Motor neuron (in vitro differentiated cells): ENCODE measurements around the gene TAF9. TPM values are rescaled to one million over a fixed set of nuclear protein-coding genes. Genes with fewer than 3 reads are reported as not detected.
"Not testable (repeated sequence)": the region's sequence is repeated elsewhere in the genome, so short reads cannot be mapped to it uniquely, and the experiment has no call there.

Source experiments
- ATAC-seq, 8 experiments: fragments of 200-7000 bp; cut with Tn5 transposase; replicated peaks in 6 of 8; 2 replicates each; pipeline ENCODE4 v1.8.0; 2021; ENCODE audit warnings: mild to moderate bottlenecking in 8 of 8, moderate library complexity in 8 of 8
- H3K27ac ChIP-seq, 2 donors: fragments of 250-450 bp; sonication (Bioruptor Pico); 2 replicates each; pipeline ENCODE4 v1.9.0; 2021; ENCODE audit warnings: antibody characterized with exemption in 2 of 2, mild to moderate bottlenecking in 2 of 2, moderate library complexity in 1 of 2
- H3K4me1 ChIP-seq, 2 donors: fragments of 250-450 bp; sonication (Bioruptor Pico); replicated peaks in 1 of 2; 2 replicates each; pipeline ENCODE4 v1.6.1; 2021; ENCODE audit warnings: antibody characterized with exemption in 2 of 2, mild to moderate bottlenecking in 2 of 2, moderate library complexity in 1 of 2
- H3K4me3 ChIP-seq, 5 donors: fragments of 250-450 bp; sonication (Bioruptor Pico); 2 replicates each; pipeline ENCODE4 v1.9.0; 2021; ENCODE audit warnings: antibody characterized with exemption in 5 of 5, mild to moderate bottlenecking in 5 of 5, moderate library complexity in 4 of 5
- WGBS, 10 experiments: fragments of 450-650 bp; shearing (Covaris generic); methylation state at CpG; one replicate each; pipeline ENCODE4 v1.0.0; 2022; 5-methylcytosine and 5-hydroxymethylcytosine counted together
- in situ Hi-C, 9 experiments: fragments of 400-800 bp; cut with MboI; loops; one replicate each; pipeline ENCODE4 v1.15.0; 2021; ENCODE audit warnings: low sequenced_read_pairs in 9 of 9, low pct_unique_long_range_greater_than_20kb in 2 of 9; ENCODE audit not compliant: unreplicated experiment in 9 of 9
- total RNA-seq, 8 experiments: library from RNA; unstranded; fragments of 300-600 nt; gene quantifications; 2 replicates each; pipeline versions ENCODE4 v1.2.3 to v1.2.4, GENCODE V29; 2022

The TAF9 gene
- total RNA-seq, 8 experiments from 2014 or later: 68.4 to 120 (median 84.9) TPM

DNA sequence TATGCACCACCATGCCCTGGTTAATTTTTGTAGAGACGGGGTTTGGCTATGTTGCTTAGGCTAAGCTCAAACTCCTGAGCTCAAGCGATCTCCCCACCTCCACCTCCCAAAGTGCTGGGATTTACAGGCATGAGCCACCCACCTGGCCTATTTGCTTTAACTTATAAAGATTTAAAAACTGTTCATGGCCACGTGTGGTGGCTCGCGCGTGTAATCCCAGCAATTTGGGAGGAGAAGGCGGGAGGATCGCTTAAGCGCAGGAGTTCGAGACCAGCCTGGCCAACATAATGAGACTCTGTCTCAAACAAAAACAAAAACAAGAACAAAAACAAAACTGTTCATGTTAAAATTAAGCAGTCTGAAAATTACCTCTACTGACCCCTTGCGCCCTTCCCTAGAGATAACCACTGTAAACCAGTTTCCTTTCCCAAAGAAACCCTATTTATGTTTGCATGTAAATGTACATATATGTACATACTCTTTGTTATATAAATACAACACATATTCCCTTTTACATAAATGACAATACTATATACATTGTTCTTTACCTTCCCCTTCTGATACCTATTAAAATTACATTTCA lies 1.5 kb downstream of the TAF9 start:
- no peak for ATAC-seq
- Histone ChIP-seq H3K27ac (no peak overlapping the region), H3K4me1 (peaks cover 12 to 20% of the 10 kb centered on the region in 2 donors), H3K4me3 (peak overlapping the region; percentile 67 to 97 (median 92))
- in situ Hi-C loops: no loop called here
- WGBS, 10 experiments: 24 to 98% (median 86%) methylated on average over 1 to 11 of the region's 11 CpGs; no CpG with 5 or more reads in 1 of the 10 experiments

GRCh38 chr5:69364850-69365249 lies 4.5 kb downstream of the TAF9 start:
- Histone ChIP-seq H3K27ac (no peak overlapping the region), H3K4me1 (peaks cover 8 to 10% of the 10 kb centered on the region in 2 donors), H3K4me3 (no peak overlapping the region)
- WGBS, 10 experiments: 20 to 100% (median 61%) methylated on average over 1 to 3 of the region's 3 CpGs; no CpG with 5 or more reads in 2 of the 10 experiments
- ATAC-seq: no peak
- in situ Hi-C loops: no loop called here

DNA sequence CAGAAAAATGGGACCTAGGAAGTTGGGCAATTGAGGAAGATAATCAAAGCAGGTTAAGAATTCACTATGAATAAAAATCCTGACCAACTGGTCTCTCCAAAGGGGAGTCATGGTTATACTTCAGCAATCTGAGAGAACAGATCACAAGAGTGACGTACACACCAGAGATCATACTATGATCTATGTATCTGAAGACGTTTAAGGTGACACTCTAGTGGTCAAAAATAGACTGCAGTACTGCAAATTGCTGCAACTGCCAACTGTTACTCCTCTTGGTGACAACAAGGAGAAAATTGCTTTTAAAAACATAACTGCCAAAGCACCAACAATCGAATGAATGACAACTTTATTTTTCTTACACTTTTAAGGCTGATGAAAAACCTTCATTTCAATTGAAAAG lies 4.9 kb downstream of the TAF9 start:
- Histone ChIP-seq H3K27ac (no peak overlapping the region), H3K4me1 (peaks cover 8 to 10% of the 10 kb centered on the region in 2 donors), H3K4me3 (no peak overlapping the region)
- 30 to 100% (median 73%) methylated on average over 1 to 3 of the region's 3 CpGs; no CpG with 5 or more reads in 2 of the 10 experiments for WGBS, 10 experiments
- ATAC-seq: no peak
- in situ Hi-C loops: no loop called here

- ATAC-seq: no peak
- in situ Hi-C loops: no loop called here
- Histone ChIP-seq H3K4me1 (no peaks in the 10 kb centered on the region), H3K4me3 (no peak overlapping the region), H3K27ac (no peak overlapping the region)
- WGBS, 10 experiments: 86 to 100% (median 100%) methylated on average over 1 of the region's 1 CpG; no CpG with 5 or more reads in 3 of the 10 experiments
These were observed 8.9 kb downstream of the TAF9 start for GRCh38 chr5:69360442-69360841.

DNA sequence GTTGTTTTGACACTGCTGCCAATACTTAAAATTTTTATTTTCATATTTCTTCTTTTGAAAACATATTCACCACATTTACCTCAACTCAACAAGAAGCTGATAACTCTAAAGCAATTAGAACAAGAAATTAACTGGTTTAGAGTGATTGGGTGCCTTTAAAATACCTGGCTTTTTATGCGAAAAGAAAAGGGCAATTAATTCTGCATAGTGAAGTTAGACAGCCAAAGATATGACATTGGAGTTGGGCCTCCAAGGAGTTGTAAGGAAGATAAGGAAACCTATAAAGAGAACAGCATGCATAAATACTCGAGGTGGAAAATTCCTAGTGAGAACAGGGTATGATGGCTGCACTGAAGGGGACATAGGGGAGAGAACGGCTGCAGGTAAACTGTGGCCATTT lies 9.6 kb downstream of the TAF9 start:
- no peaks in the 10 kb centered on the region for H3K4me1 ChIP-seq
- H3K27ac ChIP-seq: no peak overlapping the region
- WGBS, 10 experiments: 79 to 100% (median 100%) methylated on average over 1 to 3 of the region's 3 CpGs; no CpG with 5 or more reads in 2 of the 10 experiments
- in situ Hi-C loops: no loop called here
- ATAC-seq: no peak
- H3K4me3 ChIP-seq: no peak overlapping the region

DNA sequence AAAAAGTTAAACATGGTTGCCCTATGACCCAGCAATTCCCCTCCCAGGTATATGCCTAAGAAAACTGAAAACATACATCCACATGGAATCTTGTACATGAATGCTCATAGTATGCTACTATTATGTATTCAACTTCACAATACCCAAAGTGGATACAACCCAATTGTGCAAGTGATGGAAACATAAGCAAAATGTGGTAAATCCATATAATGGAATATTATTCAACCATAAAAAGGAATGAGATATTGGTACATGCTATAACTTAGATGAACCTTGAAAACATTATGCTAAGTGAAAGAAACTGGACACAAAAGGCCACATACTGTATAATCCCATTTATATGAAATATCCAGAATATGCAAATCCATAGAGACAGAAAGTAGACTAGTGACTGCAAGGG lies 18.7 kb downstream of the TAF9 start:
- in situ Hi-C loops: no loop called here
- ATAC-seq: no peak
- Histone ChIP-seq H3K4me3 (no peak overlapping the region), H3K27ac (no peak overlapping the region), H3K4me1 (no peaks in the 10 kb centered on the region)

- Histone ChIP-seq H3K4me1 (no peaks in the 10 kb centered on the region), H3K4me3 (no peak overlapping the region), H3K27ac (no peak overlapping the region)
- 57 to 100% (median 80%) methylated on average over 1 of the region's 1 CpG; no CpG with 5 or more reads in 5 of the 10 experiments for WGBS, 10 experiments
- no peak for ATAC-seq
- in situ Hi-C loops: no loop called here
These were observed 26.2 kb downstream of the TAF9 start for GRCh38 chr5:69343083-69343482.

- Histone ChIP-seq H3K4me1 (no peaks in the 10 kb centered on the region), H3K27ac (no peak overlapping the region), H3K4me3 (no peak overlapping the region)
- in situ Hi-C loops: no loop called here
- 80 to 100% (median 94%) methylated on average over 1 to 4 of the region's 4 CpGs; no CpG with 5 or more reads in 4 of the 10 experiments for WGBS, 10 experiments
- ATAC-seq: no peak
These were observed 27.7 kb downstream of the TAF9 start for GRCh38 chr5:69341520-69342161.

DNA sequence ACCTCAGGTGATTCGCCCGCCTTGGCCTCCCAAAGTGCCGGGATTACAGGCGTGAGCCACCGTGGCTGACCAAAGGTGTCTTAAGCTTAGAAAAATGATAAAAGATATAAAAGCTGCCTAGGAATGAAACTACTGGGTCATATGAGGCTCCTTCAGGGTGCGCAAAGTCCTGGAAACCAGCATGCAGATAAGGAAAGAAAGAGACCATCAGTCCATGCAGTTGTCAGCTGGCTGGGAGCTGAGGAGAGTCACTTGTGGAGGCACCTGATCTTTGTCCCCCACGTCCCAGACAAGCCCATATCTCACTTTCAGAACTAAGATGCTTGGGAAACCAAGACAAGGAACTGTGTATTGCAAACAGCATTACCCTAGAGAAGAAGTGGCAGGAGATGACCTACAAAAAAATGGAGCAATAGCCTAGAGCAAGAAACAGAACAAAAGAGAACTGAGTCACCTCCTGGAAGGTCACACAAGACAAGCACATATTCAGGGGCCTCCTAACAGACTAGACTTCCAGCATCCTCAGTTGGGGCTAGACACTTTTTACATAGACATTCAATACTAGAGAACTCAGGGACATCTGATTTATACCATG lies 33.9 kb downstream of the TAF9 start:
- H3K4me1 ChIP-seq: peaks cover 4% of the 10 kb centered on the region in 2 donors
- H3K4me3 ChIP-seq: no peak overlapping the region
- 33 to 100% (median 98%) methylated on average over 1 to 7 of the region's 7 CpGs; no CpG with 5 or more reads in 4 of the 10 experiments for WGBS, 10 experiments
- ATAC-seq: no peak
- no peak overlapping the region for H3K27ac ChIP-seq
- in situ Hi-C loops: no loop called here

- 0 to 100% (median 15%) methylated on average over 1 to 10 of the region's 18 CpGs; no CpG with 5 or more reads in 5 of the 10 experiments for WGBS, 10 experiments
- in situ Hi-C loops: no loop called here
- Histone ChIP-seq H3K4me3 (no peak overlapping the region), H3K27ac (no peak overlapping the region), H3K4me1 (peaks cover 4% of the 10 kb centered on the region in 2 donors)
- ATAC-seq: peak; percentile 78 to 96 (median 88)
These were observed 34.5 kb downstream of the TAF9 start for GRCh38 chr5:69334793-69335268.

DNA sequence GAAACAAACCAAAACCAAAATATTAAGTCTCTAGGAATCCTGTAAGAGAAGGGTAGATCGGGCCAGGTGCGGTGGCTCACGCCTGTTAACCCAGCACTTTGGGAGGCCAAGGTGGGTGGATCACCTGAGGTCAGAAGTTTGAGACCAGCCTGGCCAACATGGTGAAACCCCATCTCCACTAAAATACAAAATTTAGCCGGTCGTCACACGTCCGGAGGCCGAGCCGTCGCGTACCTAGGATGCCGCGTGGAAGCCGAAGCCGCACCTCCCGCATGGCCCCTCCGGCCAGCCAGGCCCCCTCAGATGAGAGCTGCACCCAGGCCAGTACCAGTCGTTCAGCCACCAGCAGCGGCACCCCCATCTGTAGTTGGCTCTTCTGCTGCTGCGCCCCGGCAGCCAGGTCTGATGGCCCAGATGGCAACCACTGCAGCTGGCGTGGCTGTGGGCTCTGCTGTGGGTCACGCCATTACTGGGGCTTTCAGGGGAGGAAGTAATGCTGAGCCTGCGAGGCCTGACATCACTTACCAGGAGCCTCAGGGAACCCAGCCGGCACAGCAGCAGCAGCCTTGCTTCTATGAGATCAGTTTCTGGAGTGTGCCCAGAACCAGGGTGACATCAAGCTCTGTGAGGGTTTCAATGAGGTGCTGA lies 35.5 kb downstream of the TAF9 start:
- H3K27ac ChIP-seq, in situ Hi-C loops, H3K4me1 ChIP-seq, H3K4me3 ChIP-seq, ATAC-seq: not testable (repeated sequence)
- whole genome bisulfite sequencing, 10 experiments: 93 to 100% (median 96%) methylated on average over 1 to 10 of the region's 25 CpGs; no CpG with 5 or more reads in 7 of the 10 experiments

DNA sequence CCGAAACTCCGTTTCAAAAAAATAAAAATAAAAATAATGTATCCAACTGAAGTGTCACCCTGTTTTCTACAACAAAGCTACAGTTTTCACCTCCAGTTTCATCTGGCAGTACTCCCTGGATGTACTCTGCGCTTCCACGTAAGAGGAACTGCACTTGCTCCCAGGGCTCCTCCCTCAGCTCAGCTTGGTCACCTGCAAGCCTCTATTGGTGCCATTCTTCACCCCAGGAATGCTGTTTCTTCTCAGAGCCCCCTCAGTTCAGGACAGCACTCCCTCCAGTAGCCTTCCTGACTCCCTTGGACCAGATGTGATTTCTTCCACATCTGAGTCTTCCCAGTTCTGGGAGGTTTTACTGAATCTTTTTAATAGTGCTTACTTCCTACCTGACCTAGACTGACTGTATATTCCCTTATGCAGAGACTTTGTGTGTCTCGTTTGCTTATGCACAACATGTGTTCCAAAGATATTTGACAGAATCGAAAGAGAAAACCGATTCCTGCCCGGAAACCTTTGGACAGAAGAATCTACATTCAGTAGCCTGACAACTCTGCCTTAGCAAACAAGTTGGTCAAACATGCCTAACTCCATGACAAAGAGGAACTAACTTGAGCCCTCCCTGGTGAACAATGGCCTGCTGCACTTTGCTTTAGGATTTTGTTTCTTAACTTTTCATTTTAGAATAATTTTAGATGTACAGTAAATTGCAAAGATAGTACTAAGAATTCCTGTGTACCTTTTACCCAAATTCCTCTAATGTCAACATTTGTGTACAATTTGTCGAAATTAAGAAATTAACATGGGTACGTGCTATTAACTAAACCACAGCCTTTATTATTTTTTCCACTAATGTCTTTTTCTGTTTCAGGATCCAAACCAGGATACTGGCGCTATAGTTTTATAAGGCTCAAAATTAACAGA lies 37.5 kb downstream of the TAF9 start:
- peak in 1 of 8 experiments; percentile 74 for ATAC-seq
- in situ Hi-C loops: no loop called here
- H3K4me3 ChIP-seq: peak overlapping the region; percentile 43 to 91 (median 54)
- H3K4me1 ChIP-seq: peaks cover 4% of the 10 kb centered on the region in 2 donors
- H3K27ac ChIP-seq: no peak overlapping the region
- WGBS, 10 experiments: 30 to 79% (median 58%) methylated on average over 1 to 11 of the region's 11 CpGs
